K562 (cell line): ENCODE data around the gene PRPF39. TPM values are rescaled to one million over a fixed set of nuclear protein-coding genes. Genes with fewer than 3 reads are reported as not detected.

ENCODE experiments used
- C11orf30 ChIP-seq: fragments of 450-650 bp; IDR thresholded peaks from 2 replicates; pipeline ENCODE4 v1.6.1; 2016; ENCODE audit warnings: low read depth, mild to moderate bottlenecking
- CXXC5 ChIP-seq: fragments of 250-450 bp; sonication (Bioruptor Pico); IDR thresholded peaks from 2 replicates; pipeline ENCODE4 v1.8.0; 2022; ENCODE audit warnings: inconsistent platforms, mild to moderate bottlenecking, moderate library complexity
- MBD2 ChIP-seq: sonication (generic); IDR thresholded peaks from 2 replicates; pipeline ENCODE4 v1.6.1; 2016; ENCODE audit warnings: low read depth, borderline replicate concordance
- MEIS2 ChIP-seq: fragments of 450-650 bp; IDR thresholded peaks from 2 replicates; pipeline ENCODE4 v1.6.1; 2014; ENCODE audit warnings: mild to moderate bottlenecking; ENCODE audit not compliant: partially characterized antibody
- NRF1 ChIP-seq, 2 experiments: fragments of 450-650 bp; IDR thresholded peaks in 1 of 2; conservative IDR thresholded peaks in 1 of 2; 2 replicates each; pipeline ENCODE4 v1.6.1; 2014; ENCODE audit warnings: mild to moderate bottlenecking in 2 of 2
- PHF20 ChIP-seq: fragments of 450-650 bp; IDR thresholded peaks from 2 replicates; pipeline ENCODE4 v1.6.1; 2018; ENCODE audit not compliant: partially characterized antibody
- POLR2A ChIP-seq: fragments of 450-650 bp; conservative IDR thresholded peaks from 2 replicates; pipeline ENCODE4 v1.6.1; 2016
- SRSF3 ChIP-seq: fragments of 200-400 bp; formaldehyde crosslinking; IDR thresholded peaks from 2 replicates; pipeline ENCODE4 v1.6.1; 2016; ENCODE audit warnings: mild to moderate bottlenecking, low read length, moderate library complexity; ENCODE audit not compliant: insufficient read depth
- TBP ChIP-seq: optimal IDR thresholded peaks from 2 replicates; pipeline ENCODE3; 2011; ENCODE audit warnings: low read depth, low read length, improper control_type of control experiment
- YY1 ChIP-seq, 3 experiments: IDR thresholded peaks; 2 replicates each; pipeline ENCODE4 v1.6.1; 2011; ENCODE audit warnings: low read length in 2 of 3, mild to moderate bottlenecking in 2 of 3, moderate library complexity in 2 of 3, borderline replicate concordance in 1 of 3, control low read depth in 1 of 3, low read depth in 1 of 3; ENCODE audit not compliant: insufficient read depth in 3 of 3, insufficient replicate concordance in 2 of 3, control insufficient read depth in 1 of 3, insufficient read length in 1 of 3; ENCODE audit errors: extremely low read depth in 1 of 3
- ZBTB17 ChIP-seq: fragments of 450-650 bp; formaldehyde crosslinking; IDR thresholded peaks from 2 replicates; pipeline ENCODE4 v1.4.0; 2020; ENCODE audit warnings: mild to moderate bottlenecking
- ZNF76 ChIP-seq: fragments of 250-450 bp; sonication (Bioruptor Pico); IDR thresholded peaks from 2 replicates; pipeline ENCODE4 v1.4.0; 2020; ENCODE audit warnings: mild to moderate bottlenecking, moderate library complexity, borderline replicate concordance
- polyA plus RNA-seq, 8 experiments: library from polyadenylated mRNA; depleted of rRNA in 4 of 8; stranded (reverse) in 5 of 8; unstranded in 3 of 8; fragments of >200 nt; fragmentation: Nextera tagmentation in 2 of 8; fragmentation: Illumina TruSeq in 1 of 8; extraction: Ambion mirVana in 2 of 8; extraction: Trizol in 1 of 8; gene quantifications; 2 replicates each; pipeline versions ENCODE4 v1.2.1 to v1.2.3, GENCODE V29; 2011 to 2014; ENCODE audit warnings: inconsistent platforms in 1 of 8, missing spikeins in 1 of 8
- total RNA-seq, 7 experiments: library from RNA; depleted of rRNA in 6 of 7; stranded (reverse); fragments of >200 nt in 6 of 7; fragmentation: Illumina TruSeq in 2 of 7; extraction: Trizol in 2 of 7; gene quantifications; 2 replicates each; pipeline versions ENCODE4 v1.2.1 to v1.2.3, GENCODE V29; 2011 to 2021; ENCODE audit warnings: low replicate concordance in 1 of 7
- TF ChIP-seq, protein P1 (sequence below): fragments of 450-650 bp; IDR thresholded peaks from 2 replicates; pipeline ENCODE4 v1.6.1; 2016; ENCODE audit warnings: borderline replicate concordance
- TF ChIP-seq, protein P2 (sequence below): sonication (generic); formaldehyde crosslinking; IDR thresholded peaks from 2 replicates; pipeline ENCODE4 v1.9.0; 2022; ENCODE audit warnings: mild to moderate bottlenecking, missing genetic modification reagents
- TF ChIP-seq, protein P3 (sequence below): fragments of 250-450 bp; sonication (Bioruptor Pico); IDR thresholded peaks from 2 replicates; pipeline ENCODE4 v1.5.0; 2021; ENCODE audit warnings: mild to moderate bottlenecking, moderate library complexity
- TF ChIP-seq, protein P4 (sequence below), 2 experiments: IDR thresholded peaks; 2 replicates each; pipeline ENCODE4 v1.6.1; 2012; ENCODE audit warnings: improper control_type of control experiment in 2 of 2, low read depth in 2 of 2, low read length in 2 of 2, borderline replicate concordance in 1 of 2
- TF ChIP-seq, protein P5 (sequence below): sonication (generic); formaldehyde crosslinking; IDR thresholded peaks from 2 replicates; pipeline ENCODE4 v1.5.0; 2020; ENCODE audit warnings: missing genetic modification reagents

The PRPF39 gene
- total and polyA plus RNA-seq, 9 of the 15 experiments (the other 6 are each of a cell fraction or from before 2014, with no cell fraction given): 13.3 to 50.4 (median 24.8) TPM

DNA sequence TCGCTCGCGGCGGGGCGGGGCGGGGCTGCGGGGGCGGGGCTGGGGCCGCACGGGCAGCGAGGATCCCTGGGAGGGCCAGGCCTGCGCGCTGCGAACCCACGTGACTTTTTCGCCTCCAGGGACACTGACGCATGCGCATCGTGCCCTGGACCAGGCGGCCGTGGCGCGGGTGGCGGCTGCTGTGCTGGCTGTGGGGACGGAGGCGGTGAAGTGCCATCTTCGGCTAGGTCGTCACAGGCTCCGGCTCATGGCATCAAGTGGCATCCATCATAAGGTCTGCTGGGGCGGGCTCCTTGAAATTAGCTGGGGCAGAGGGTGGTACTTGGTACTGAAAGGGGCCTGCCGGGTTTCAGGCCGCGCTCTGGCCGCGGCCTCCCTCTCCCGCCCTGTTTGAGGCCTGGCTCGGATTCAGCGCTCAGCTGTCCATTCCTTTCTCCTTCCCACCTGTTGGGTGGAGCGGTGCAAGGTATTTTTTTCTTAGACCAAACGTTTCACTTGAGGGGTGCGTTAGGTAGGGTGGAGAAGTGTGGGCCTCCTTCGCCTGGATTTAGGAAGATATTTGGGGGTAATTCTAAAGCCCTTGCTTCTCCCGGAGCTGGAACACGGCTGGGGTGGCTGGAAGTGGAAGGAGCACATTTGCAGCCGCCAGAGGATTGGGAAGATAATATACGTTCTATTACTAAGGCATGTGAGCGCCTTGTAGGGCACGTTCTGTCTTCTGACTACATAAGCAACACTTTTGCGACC is at the start of gene PRPF39 (continued):
- no peak for TF ChIP-seq MBD2
- TF ChIP-seq YY1 (IDR thresholded peaks at IDR 0.05; ENCODE audit: borderline replicate concordance in 1 of 3, control insufficient read depth in 1 of 3, extremely low read depth in 1 of 3, insufficient read depth in 3 of 3, insufficient read length in 1 of 3, insufficient replicate concordance in 2 of 3, low read depth in 1 of 3, low read length in 2 of 3): peak in 1 of 3 experiments; percentile 44
- TF ChIP-seq, protein P1, sequence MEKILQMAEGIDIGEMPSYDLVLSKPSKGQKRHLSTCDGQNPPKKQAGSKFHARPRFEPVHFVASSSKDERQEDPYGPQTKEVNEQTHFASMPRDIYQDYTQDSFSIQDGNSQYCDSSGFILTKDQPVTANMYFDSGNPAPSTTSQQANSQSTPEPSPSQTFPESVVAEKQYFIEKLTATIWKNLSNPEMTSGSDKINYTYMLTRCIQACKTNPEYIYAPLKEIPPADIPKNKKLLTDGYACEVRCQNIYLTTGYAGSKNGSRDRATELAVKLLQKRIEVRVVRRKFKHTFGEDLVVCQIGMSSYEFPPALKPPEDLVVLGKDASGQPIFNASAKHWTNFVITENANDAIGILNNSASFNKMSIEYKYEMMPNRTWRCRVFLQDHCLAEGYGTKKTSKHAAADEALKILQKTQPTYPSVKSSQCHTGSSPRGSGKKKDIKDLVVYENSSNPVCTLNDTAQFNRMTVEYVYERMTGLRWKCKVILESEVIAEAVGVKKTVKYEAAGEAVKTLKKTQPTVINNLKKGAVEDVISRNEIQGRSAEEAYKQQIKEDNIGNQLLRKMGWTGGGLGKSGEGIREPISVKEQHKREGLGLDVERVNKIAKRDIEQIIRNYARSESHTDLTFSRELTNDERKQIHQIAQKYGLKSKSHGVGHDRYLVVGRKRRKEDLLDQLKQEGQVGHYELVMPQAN: 0 out of 2 replicates have a peak, but pooled peaks have one; percentile 18
- peak; percentile 62 for TF ChIP-seq CXXC5 (CRISPR knock-in tag)
- TF ChIP-seq TBP: peak; percentile 55
- TF ChIP-seq C11orf30: 0 out of 2 replicates have a peak, but pooled peaks have one; percentile 5
- TF ChIP-seq POLR2A: peak; percentile 88
- TF ChIP-seq NRF1 (conservative IDR thresholded peaks at IDR 0.05 in 1 of 2, IDR thresholded peaks at IDR 0.05 in 1 of 2): peak; percentile 93 to 95
- no peak for TF ChIP-seq ZNF76 (CRISPR knock-in tag)
- peak; percentile 61 for TF ChIP-seq PHF20
- no peak for TF ChIP-seq SRSF3
- TF ChIP-seq, protein P2, sequence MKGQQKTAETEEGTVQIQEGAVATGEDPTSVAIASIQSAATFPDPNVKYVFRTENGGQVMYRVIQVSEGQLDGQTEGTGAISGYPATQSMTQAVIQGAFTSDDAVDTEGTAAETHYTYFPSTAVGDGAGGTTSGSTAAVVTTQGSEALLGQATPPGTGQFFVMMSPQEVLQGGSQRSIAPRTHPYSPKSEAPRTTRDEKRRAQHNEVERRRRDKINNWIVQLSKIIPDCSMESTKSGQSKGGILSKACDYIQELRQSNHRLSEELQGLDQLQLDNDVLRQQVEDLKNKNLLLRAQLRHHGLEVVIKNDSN (CRISPR knock-in tag): peak; percentile 87
- TF ChIP-seq, protein P3, sequence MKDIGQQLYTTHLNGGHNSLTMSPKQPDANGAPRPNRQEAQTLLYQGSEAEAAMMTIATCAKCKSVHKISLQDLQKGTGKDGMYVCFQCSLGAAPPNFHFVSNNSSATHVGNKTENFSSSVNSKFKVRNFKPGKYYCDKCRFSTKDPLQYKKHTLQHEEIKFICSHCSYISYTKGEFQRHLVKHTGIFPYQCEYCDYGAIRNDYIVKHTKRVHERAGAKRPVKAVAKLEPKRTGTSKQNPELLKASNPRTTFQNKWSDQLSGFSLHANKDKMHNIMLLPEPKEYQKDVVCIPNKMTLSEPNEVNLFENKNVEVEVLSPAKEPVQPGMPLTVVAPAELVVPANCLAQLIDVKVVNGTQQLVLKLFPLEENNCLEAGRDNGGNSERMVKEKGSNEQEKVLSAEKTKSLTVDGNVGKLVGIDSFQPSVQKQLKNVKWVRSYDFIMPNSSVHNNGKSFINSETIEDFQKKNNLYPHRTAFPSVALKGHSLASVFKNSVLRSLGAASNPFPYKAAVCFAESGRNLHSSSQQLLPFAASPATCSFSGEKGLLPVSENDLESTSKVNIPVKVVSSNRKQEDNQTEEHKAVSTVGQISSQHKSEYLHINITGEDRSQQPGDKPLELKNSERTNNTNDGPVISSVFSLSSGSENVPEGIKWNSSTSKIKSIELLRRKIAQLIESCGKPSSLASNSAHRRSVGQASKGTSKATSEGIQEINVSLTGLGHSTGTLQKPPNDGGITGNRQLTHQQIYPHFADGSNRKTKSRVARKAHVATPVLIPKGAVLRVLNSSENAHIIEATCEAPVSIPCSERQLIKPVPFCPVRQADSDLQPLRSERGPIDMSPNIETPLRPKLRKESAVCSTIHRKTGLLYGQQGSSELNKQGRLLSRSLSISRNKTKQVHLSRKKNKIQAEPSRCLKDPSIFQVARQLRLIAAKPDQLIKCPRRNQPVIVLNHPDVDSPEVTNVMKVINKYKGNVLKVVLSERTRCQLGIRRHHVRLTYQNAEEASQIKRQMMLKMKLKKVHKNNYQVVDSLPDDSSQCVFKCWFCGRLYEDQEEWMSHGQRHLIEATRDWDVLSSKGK: no peak
- TF ChIP-seq, protein P4, sequence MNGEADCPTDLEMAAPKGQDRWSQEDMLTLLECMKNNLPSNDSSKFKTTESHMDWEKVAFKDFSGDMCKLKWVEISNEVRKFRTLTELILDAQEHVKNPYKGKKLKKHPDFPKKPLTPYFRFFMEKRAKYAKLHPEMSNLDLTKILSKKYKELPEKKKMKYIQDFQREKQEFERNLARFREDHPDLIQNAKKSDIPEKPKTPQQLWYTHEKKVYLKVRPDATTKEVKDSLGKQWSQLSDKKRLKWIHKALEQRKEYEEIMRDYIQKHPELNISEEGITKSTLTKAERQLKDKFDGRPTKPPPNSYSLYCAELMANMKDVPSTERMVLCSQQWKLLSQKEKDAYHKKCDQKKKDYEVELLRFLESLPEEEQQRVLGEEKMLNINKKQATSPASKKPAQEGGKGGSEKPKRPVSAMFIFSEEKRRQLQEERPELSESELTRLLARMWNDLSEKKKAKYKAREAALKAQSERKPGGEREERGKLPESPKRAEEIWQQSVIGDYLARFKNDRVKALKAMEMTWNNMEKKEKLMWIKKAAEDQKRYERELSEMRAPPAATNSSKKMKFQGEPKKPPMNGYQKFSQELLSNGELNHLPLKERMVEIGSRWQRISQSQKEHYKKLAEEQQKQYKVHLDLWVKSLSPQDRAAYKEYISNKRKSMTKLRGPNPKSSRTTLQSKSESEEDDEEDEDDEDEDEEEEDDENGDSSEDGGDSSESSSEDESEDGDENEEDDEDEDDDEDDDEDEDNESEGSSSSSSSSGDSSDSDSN (IDR thresholded peaks at IDR 0.05; ENCODE audit: borderline replicate concordance in 1 of 2, low read depth in 2 of 2, low read length in 2 of 2): peak in 1 of 2 experiments; percentile 75; a peak in 1 of 4 replicates
- TF ChIP-seq, protein P5, sequence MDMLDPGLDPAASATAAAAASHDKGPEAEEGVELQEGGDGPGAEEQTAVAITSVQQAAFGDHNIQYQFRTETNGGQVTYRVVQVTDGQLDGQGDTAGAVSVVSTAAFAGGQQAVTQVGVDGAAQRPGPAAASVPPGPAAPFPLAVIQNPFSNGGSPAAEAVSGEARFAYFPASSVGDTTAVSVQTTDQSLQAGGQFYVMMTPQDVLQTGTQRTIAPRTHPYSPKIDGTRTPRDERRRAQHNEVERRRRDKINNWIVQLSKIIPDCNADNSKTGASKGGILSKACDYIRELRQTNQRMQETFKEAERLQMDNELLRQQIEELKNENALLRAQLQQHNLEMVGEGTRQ (CRISPR knock-in tag): peak; percentile 91
- TF ChIP-seq MEIS2: peak; percentile 70
- 0 out of 2 replicates have a peak, but pooled peaks have one; percentile 41 for TF ChIP-seq ZBTB17 (CRISPR knock-in tag)
